Mucosa of descending colon (tissue), 3 donors: ENCODE measurements around the gene ANKRD33B. TPM values are rescaled to one million over a fixed set of nuclear protein-coding genes. Genes with fewer than 3 reads are reported as not detected.

Experiments
- ATAC-seq: fragments of 200-7000 bp; cut with Tn5 transposase; one replicate; pipeline ENCODE4 v1.9.1; 2020; ENCODE audit warnings: mild to moderate bottlenecking, moderate library complexity
- DNase-seq, 3 donors: peaks; one replicate each; pipeline ENCODE4 v3.0.0-alpha.2; 2020
- H3K36me3 ChIP-seq: fragments of 200-600 bp; one replicate; pipeline ENCODE4 v1.8.0; 2021; ENCODE audit warnings: low read depth, mild to moderate bottlenecking
- H3K4me1 ChIP-seq: fragments of 200-600 bp; one replicate; pipeline ENCODE4 v1.8.0; 2021; ENCODE audit warnings: low read depth, mild to moderate bottlenecking
- H3K4me3 ChIP-seq: fragments of 200-600 bp; one replicate; pipeline ENCODE4 v1.8.0; 2021; ENCODE audit warnings: mild to moderate bottlenecking
- H3K9me3 ChIP-seq: fragments of 200-600 bp; one replicate; pipeline ENCODE4 v1.8.0; 2021; ENCODE audit warnings: mild to moderate bottlenecking
- intact Hi-C, 2 donors: fragments of 100-400 bp; cut with DNase I in 1 of 2; cut with micrococcal nuclease in 1 of 2; formaldehyde crosslinking; loops; one replicate each; pipeline versions ENCODE4 v1.11.0 to v1.11.1; 2022; cut with DNase I, micrococcal nuclease
- total RNA-seq, 3 donors: library from RNA; stranded (reverse); fragmentation: NEBNext Ultra II Directional in 2 of 3; extraction: Animal tissue kit (Norgen Biotek cat#: 25700) in 2 of 3; gene quantifications; one replicate each; pipeline versions ENCODE4 v1.2.1 to v1.2.4, GENCODE V29; 2021 to 2023
- TF ChIP-seq, protein P1 (sequence below): fragments of 200-600 bp; IDR thresholded peaks from one replicate; pipeline ENCODE4 v1.8.0; 2022; ENCODE audit warnings: antibody characterized with exemption, mild to moderate bottlenecking
- donor health status: DM: no; HTN: no; CAD: no; lungs with moderate emphysema.
- donor health status: DM: no; HTN: no; CAD: no.
- donor health status: DM: no; HTN: yes; CAD: no.

Gene ANKRD33B
- total RNA-seq, 3 donors from 2014 or later: 0.96 to 3.3 (median 1.7) TPM

DNA sequence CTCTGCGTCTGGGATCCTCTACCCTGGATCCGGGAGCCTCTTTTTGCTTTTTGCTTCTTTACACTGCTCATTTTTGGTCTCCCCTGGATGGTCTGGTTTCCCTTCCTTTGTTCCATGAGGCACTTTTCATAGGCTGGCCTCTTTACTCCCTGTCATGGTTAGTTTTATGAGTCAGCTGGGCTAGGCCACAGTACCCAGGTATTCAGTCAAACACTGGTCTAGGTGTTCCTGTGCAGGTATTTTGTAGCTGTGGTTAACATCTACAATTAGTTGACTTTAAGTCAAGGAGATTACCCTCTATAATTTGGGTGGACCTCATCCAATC is 17.5 kb downstream of the ANKRD33B start:
- intact Hi-C loops: no loop called here
- ATAC-seq (no peak), DNase-seq (no peak)
- Histone ChIP-seq H3K9me3 (no peaks in the 10 kb centered on the region), H3K4me3 (no peak overlapping the region), H3K4me1 (no peaks in the 10 kb centered on the region), H3K36me3 (no peaks in the 10 kb centered on the region)
- TF ChIP-seq, protein P1, sequence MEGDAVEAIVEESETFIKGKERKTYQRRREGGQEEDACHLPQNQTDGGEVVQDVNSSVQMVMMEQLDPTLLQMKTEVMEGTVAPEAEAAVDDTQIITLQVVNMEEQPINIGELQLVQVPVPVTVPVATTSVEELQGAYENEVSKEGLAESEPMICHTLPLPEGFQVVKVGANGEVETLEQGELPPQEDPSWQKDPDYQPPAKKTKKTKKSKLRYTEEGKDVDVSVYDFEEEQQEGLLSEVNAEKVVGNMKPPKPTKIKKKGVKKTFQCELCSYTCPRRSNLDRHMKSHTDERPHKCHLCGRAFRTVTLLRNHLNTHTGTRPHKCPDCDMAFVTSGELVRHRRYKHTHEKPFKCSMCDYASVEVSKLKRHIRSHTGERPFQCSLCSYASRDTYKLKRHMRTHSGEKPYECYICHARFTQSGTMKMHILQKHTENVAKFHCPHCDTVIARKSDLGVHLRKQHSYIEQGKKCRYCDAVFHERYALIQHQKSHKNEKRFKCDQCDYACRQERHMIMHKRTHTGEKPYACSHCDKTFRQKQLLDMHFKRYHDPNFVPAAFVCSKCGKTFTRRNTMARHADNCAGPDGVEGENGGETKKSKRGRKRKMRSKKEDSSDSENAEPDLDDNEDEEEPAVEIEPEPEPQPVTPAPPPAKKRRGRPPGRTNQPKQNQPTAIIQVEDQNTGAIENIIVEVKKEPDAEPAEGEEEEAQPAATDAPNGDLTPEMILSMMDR: no peak

- no peak for ATAC-seq
- no peak for DNase-seq
- intact Hi-C loops: no loop called here
Observed at GRCh38 chr5:10581867-10582511, 18.1 kb downstream of the ANKRD33B start.

DNA sequence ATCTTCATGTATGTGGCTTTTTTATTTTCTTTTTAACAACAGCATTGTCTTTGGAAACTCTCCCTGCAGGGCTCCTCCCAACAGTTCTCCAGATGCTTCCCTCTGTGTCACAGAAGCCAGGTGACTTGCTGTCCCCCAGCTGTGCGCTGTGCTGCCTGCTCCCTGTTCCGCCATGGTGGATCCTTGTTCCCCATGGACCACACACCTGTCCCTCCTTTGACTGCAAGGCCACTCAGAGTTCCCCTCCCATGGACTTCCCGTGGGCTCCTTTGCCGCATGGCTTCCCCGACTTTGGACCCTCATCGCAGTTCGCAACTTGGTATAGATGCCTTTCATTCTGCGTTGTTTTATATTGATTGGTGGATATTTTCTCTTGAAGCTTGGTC is 18.6 kb downstream of the ANKRD33B start:
- ATAC-seq: no peak
- TF ChIP-seq, protein P1: no peak
- intact Hi-C loops: no loop called here

More at GRCh38 chr5:10581867-10582511, 18.1 kb downstream of the ANKRD33B start:
- H3K4me1 ChIP-seq: no peaks in the 10 kb centered on the region
- H3K4me3 ChIP-seq: no peak overlapping the region
- no peaks in the 10 kb centered on the region for H3K9me3 ChIP-seq
- H3K36me3 ChIP-seq: no peaks in the 10 kb centered on the region
- TF ChIP-seq, protein P1: no peak

DNA sequence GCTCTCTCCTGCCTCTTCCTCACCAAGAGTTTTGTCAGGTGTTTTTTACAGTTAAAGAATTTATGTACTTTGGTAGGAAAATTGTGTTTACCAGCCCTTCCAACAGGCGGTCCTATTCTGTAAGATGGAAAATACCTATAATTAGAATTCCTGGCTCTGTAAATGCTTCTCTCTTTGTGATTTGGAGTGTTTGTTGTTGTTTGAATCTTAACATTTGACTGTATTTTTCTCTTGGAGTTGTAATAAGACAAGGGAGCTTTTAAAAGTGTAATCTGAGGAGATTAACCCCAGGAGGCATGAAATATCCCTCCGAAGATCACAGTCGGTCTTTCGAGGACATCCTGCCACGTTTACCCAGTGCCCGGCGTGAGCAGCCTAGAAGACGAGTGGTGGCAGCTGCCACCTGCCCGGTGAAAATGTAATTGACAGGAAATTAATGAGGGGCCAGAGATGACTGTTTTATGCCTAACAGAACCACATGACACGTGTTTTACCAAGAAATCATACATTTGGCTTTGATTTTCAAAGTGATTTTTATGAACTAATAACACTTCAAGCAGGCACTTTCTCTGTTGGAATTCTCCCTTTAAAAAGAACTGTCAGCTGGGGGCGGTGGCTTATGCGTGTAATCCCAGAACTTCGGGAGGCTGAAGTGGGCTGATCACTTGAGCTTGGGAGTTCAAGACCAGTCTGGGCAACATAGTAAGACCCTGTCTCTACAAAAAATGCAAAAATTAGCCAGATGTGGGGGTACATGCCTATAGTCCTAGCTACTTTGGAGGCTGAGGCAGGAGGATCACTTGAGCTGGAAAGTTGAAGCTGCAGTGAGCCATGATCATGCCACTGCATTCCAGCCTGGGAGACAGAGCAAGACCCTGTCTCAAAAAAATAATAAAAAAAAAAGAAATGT is 20.0 kb downstream of the ANKRD33B start:
- TF ChIP-seq, protein P1: no peak
- ATAC-seq (no peak), DNase-seq (no peak)
- Histone ChIP-seq H3K9me3 (no peaks in the 10 kb centered on the region), H3K4me3 (no peak overlapping the region), H3K4me1 (no peaks in the 10 kb centered on the region), H3K36me3 (no peaks in the 10 kb centered on the region)
- intact Hi-C loops: no loop called here

More for the DNA sequence above, 18.6 kb downstream of the ANKRD33B start:
- H3K9me3 ChIP-seq: no peaks in the 10 kb centered on the region
- H3K4me1 ChIP-seq: no peaks in the 10 kb centered on the region
- DNase-seq: no peak
- no peak overlapping the region for H3K4me3 ChIP-seq
- no peaks in the 10 kb centered on the region for H3K36me3 ChIP-seq

- TF ChIP-seq, protein P1: no peak
- ATAC-seq: no peak
- Histone ChIP-seq H3K4me1 (no peaks in the 10 kb centered on the region), H3K9me3 (no peaks in the 10 kb centered on the region), H3K4me3 (no peak overlapping the region), H3K36me3 (no peaks in the 10 kb centered on the region)
- intact Hi-C loops: no loop called here
- no peak for DNase-seq
Observed at GRCh38 chr5:10584714-10585517, 21.0 kb downstream of the ANKRD33B start.
